ENCODE measurements around the gene GRIN2A.

- TF ChIP-seq CTCF (IDR thresholded peaks at IDR 0.05), result no peak
- no peak for TF ChIP-seq POLR2A (IDR thresholded peaks at IDR 0.05)
Measured at GRCh38 chr16:9708972-9709620, 473.1 kb downstream of the GRIN2A start.

Measured in adrenal gland (tissue), 5 donors.